H9 (cell line): Measurements from ENCODE around the gene FHIT. TPM values are rescaled to one million over a fixed set of nuclear protein-coding genes. Genes with fewer than 3 reads are reported as not detected.

Experiments
- DNase-seq: peaks from one replicate; pipeline ENCODE4 v3.0.0-alpha.2; 2017
- H2AFZ ChIP-seq: one replicate; pipeline ENCODE4 v1.6.1; 2013; ENCODE audit warnings: mild to moderate bottlenecking, low read length, control low read depth, moderate library complexity
- H2AK5ac ChIP-seq: 2 replicates; pipeline ENCODE4 v1.6.1; 2013; ENCODE audit warnings: low read length, control low read depth, mixed read lengths; ENCODE audit not compliant: insufficient read length
- H2BK120ac ChIP-seq: one replicate; pipeline ENCODE4 v1.6.1; 2013; ENCODE audit warnings: low read depth, mild to moderate bottlenecking, low read length, control low read depth, inconsistent platforms; ENCODE audit not compliant: poor library complexity, severe bottlenecking
- H2BK12ac ChIP-seq: 2 replicates; pipeline ENCODE4 v1.6.1; 2013; ENCODE audit warnings: low read length, control low read depth, mixed read lengths, low read depth; ENCODE audit not compliant: insufficient read length
- H2BK15ac ChIP-seq: 2 replicates; pipeline ENCODE4 v1.6.1; 2013; ENCODE audit warnings: low read depth, low read length, control low read depth
- H2BK20ac ChIP-seq: one replicate; pipeline ENCODE4 v1.6.1; 2013; ENCODE audit warnings: low read depth, mild to moderate bottlenecking, low read length, control low read depth, inconsistent platforms; ENCODE audit not compliant: poor library complexity, severe bottlenecking
- H2BK5ac ChIP-seq: 2 replicates; pipeline ENCODE4 v1.6.1; 2013; ENCODE audit warnings: low read length, control low read depth, mixed read lengths; ENCODE audit not compliant: insufficient read length
- H3K14ac ChIP-seq: 2 replicates; pipeline ENCODE4 v1.6.1; 2013; ENCODE audit warnings: low read length, control low read depth; ENCODE audit not compliant: insufficient read depth
- H3K18ac ChIP-seq: 2 replicates; pipeline ENCODE4 v1.6.1; 2013; ENCODE audit warnings: low read depth, mild to moderate bottlenecking, mixed read lengths, low read length, control low read depth; ENCODE audit not compliant: insufficient read length
- H3K23ac ChIP-seq: 2 replicates; pipeline ENCODE4 v1.6.1; 2013; ENCODE audit warnings: low read length, control low read depth, mixed read lengths, low read depth; ENCODE audit not compliant: insufficient read length
- H3K23me2 ChIP-seq: 2 replicates; pipeline ENCODE4 v1.6.1; 2013; ENCODE audit warnings: low read depth, mild to moderate bottlenecking, mixed read lengths, low read length, control low read depth; ENCODE audit not compliant: insufficient read length, poor library complexity, severe bottlenecking
- H3K27ac ChIP-seq: 2 replicates; pipeline ENCODE4 v1.5.1; 2013; ENCODE audit warnings: low read length, control low read depth, mixed read lengths, low read depth; ENCODE audit not compliant: insufficient read length
- H3K27me3 ChIP-seq: 2 replicates; pipeline ENCODE4 v1.6.1; 2013; ENCODE audit warnings: low read length, control low read depth, inconsistent platforms; ENCODE audit not compliant: insufficient read depth
- H3K4ac ChIP-seq: 2 replicates; pipeline ENCODE4 v1.6.1; 2013; ENCODE audit warnings: low read depth, mild to moderate bottlenecking, control low read depth, inconsistent platforms, low read length, moderate library complexity
- H3K4me1 ChIP-seq: 2 replicates; pipeline ENCODE4 v1.6.1; 2013; ENCODE audit warnings: low read length, control low read depth, inconsistent platforms; ENCODE audit not compliant: insufficient read depth
- H3K4me2 ChIP-seq: 2 replicates; pipeline ENCODE4 v1.6.1; 2013; ENCODE audit warnings: low read length, control low read depth, mixed read lengths; ENCODE audit not compliant: insufficient read length, insufficient read depth
- H3K56ac ChIP-seq: 2 replicates; pipeline ENCODE4 v1.6.1; 2013; ENCODE audit warnings: low read depth, mild to moderate bottlenecking, mixed read lengths, low read length, control low read depth; ENCODE audit not compliant: insufficient read length
- H3K79me1 ChIP-seq: 2 replicates; pipeline ENCODE4 v1.6.1; 2013; ENCODE audit warnings: low read depth, mild to moderate bottlenecking, moderate library complexity, low read length, control low read depth, inconsistent platforms; ENCODE audit not compliant: insufficient read depth, poor library complexity, severe bottlenecking
- H3K79me2 ChIP-seq: 2 replicates; pipeline ENCODE4 v1.6.1; 2013; ENCODE audit warnings: low read length, control low read depth, inconsistent platforms; ENCODE audit not compliant: insufficient read depth
- H3K9ac ChIP-seq: 2 replicates; pipeline ENCODE4 v1.6.1; 2013; ENCODE audit warnings: low read length, control low read depth, mixed read lengths; ENCODE audit not compliant: insufficient read length; ENCODE audit errors: extremely low read depth
- H3K9me3 ChIP-seq: one replicate; pipeline ENCODE4 v1.6.1; 2013; ENCODE audit warnings: low read depth, low read length, inconsistent platforms; ENCODE audit not compliant: control insufficient read depth
- H3T11ph ChIP-seq: one replicate; pipeline ENCODE4 v1.6.1; 2013; ENCODE audit warnings: mild to moderate bottlenecking, low read length, control low read depth, inconsistent platforms
- H4K20me1 ChIP-seq: one replicate; pipeline ENCODE4 v1.6.1; 2013; ENCODE audit not compliant: control insufficient read depth, insufficient read length, insufficient read depth
- H4K5ac ChIP-seq: 2 replicates; pipeline ENCODE4 v1.6.1; 2013; ENCODE audit warnings: low read depth, mild to moderate bottlenecking, mixed read lengths, low read length, control low read depth; ENCODE audit not compliant: insufficient read length
- H4K8ac ChIP-seq: replicated peaks from 2 replicates; pipeline ENCODE4 v1.6.1; 2013; ENCODE audit warnings: low read length, control low read depth, mixed read lengths, low read depth; ENCODE audit not compliant: insufficient read length
- H4K91ac ChIP-seq: 2 replicates; pipeline ENCODE4 v1.6.1; 2013; ENCODE audit warnings: low read depth, mild to moderate bottlenecking, moderate library complexity, mixed read lengths, low read length, control low read depth; ENCODE audit not compliant: insufficient read length
- H3K27ac Mint-ChIP-seq, 3 experiments: 2 replicates in 2 of 3; 3 replicates in 1 of 3; pipeline ENCODE4 v1.8.0; 2020 to 2021; ENCODE audit warnings: mixed read lengths in 3 of 3, mild to moderate bottlenecking in 1 of 3, moderate library complexity in 1 of 3
- H3K27me3 Mint-ChIP-seq: 2 replicates; pipeline ENCODE4 v1.8.0; 2021; ENCODE audit warnings: low read depth, mild to moderate bottlenecking, moderate library complexity, mixed read lengths
- H3K36me3 Mint-ChIP-seq, 3 experiments: 2 replicates in 2 of 3; 3 replicates in 1 of 3; pipeline ENCODE4 v1.8.0; 2020 to 2021; ENCODE audit warnings: low read depth in 3 of 3, mixed read lengths in 3 of 3; ENCODE audit not compliant: insufficient read depth in 1 of 3
- H3K4me1 Mint-ChIP-seq, 2 experiments: 2 replicates each; pipeline ENCODE4 v1.8.0; 2020; ENCODE audit warnings: mixed read lengths in 2 of 2
- H3K4me3 Mint-ChIP-seq, 2 experiments: 2 replicates in 1 of 2; 3 replicates in 1 of 2; pipeline ENCODE4 v1.8.0; 2020 to 2021; ENCODE audit warnings: mild to moderate bottlenecking in 2 of 2, mixed read lengths in 2 of 2, moderate library complexity in 1 of 2
- H3K9me3 Mint-ChIP-seq, 2 experiments: 2 replicates in 1 of 2; 3 replicates in 1 of 2; pipeline ENCODE4 v1.8.0; 2020; ENCODE audit warnings: mild to moderate bottlenecking in 2 of 2, mixed read lengths in 2 of 2, moderate library complexity in 1 of 2
- WGBS: extraction: QIAGEN DNeasy Blood & Tissue Kit; methylation state at CpG from one replicate; pipeline ENCODE4 v1.1.7; 2013; ENCODE audit warnings: missing lambda C conversion rate, low lambda C conversion rate, mixed read lengths; ENCODE audit not compliant: insufficient read length; ENCODE audit errors: extremely low coverage; 5-methylcytosine and 5-hydroxymethylcytosine counted together
- total RNA-seq: library from RNA; stranded (reverse); gene quantifications from 2 replicates; pipeline ENCODE4 v1.2.1, GENCODE V29; 2021
- TF ChIP-seq, protein P1 (sequence below): fragments of 200-600 bp; sonication (generic); conservative IDR thresholded peaks from 3 replicates; pipeline ENCODE4 v1.8.0; 2021; ENCODE audit warnings: antibody characterized with exemption, mild to moderate bottlenecking

The FHIT gene
- total RNA-seq, 1 experiment from 2014 or later: 3.0 TPM

- Histone ChIP-seq H3K27me3 (no peaks in the 10 kb centered on the region), H3K4me2 (no peak overlapping the region), H2BK120ac (no peak overlapping the region), H2BK12ac (no peak overlapping the region), H4K5ac (no peak overlapping the region), H3K56ac (no peak overlapping the region), H4K8ac (no peak overlapping the region), H2AK5ac (no peak overlapping the region), H3K4ac (no peak overlapping the region), H3K79me2 (no peaks in the 10 kb centered on the region), H4K91ac (no peak overlapping the region), H3K9me3 (no peaks in the 10 kb centered on the region), H3K9ac (no peak overlapping the region), H4K20me1 (no peaks in the 10 kb centered on the region), H3K18ac (no peak overlapping the region), H2AFZ (no peak overlapping the region), H3K27ac (no peak overlapping the region), H3K23me2 (no peaks in the 10 kb centered on the region), H3K4me1 (peaks cover 5% of the 10 kb centered on the region), H3K14ac (no peak overlapping the region), H2BK15ac (no peak overlapping the region), H3K23ac (no peak overlapping the region), H3K79me1 (no peaks in the 10 kb centered on the region), H3T11ph (no peak overlapping the region), H2BK5ac (no peak overlapping the region), H2BK20ac (no peak overlapping the region)
- H3K27me3 Mint-ChIP-seq: no peaks in the 10 kb centered on the region
- H3K36me3 Mint-ChIP-seq: peaks cover 0 to 5% (median 0%) of the 10 kb centered on the region in 3 experiments; a peak in 3 of 7 replicates
- no peak overlapping the region for H3K27ac Mint-ChIP-seq
- WGBS: no CpG with 5 or more reads among the region's 3 CpGs
- H3K4me1 Mint-ChIP-seq: peaks cover 23 to 26% of the 10 kb centered on the region in 2 experiments
- DNase-seq: no peak
- H3K9me3 Mint-ChIP-seq: peaks cover 4 to 6% of the 10 kb centered on the region in 2 experiments; a peak in 2 of 5 replicates
- H3K4me3 Mint-ChIP-seq: no peak overlapping the region
- TF ChIP-seq, protein P1, sequence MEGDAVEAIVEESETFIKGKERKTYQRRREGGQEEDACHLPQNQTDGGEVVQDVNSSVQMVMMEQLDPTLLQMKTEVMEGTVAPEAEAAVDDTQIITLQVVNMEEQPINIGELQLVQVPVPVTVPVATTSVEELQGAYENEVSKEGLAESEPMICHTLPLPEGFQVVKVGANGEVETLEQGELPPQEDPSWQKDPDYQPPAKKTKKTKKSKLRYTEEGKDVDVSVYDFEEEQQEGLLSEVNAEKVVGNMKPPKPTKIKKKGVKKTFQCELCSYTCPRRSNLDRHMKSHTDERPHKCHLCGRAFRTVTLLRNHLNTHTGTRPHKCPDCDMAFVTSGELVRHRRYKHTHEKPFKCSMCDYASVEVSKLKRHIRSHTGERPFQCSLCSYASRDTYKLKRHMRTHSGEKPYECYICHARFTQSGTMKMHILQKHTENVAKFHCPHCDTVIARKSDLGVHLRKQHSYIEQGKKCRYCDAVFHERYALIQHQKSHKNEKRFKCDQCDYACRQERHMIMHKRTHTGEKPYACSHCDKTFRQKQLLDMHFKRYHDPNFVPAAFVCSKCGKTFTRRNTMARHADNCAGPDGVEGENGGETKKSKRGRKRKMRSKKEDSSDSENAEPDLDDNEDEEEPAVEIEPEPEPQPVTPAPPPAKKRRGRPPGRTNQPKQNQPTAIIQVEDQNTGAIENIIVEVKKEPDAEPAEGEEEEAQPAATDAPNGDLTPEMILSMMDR: no peak
Observed at GRCh38 chr3:60557122-60557521, 694.1 kb downstream of the FHIT start.
